ENCODE data around the gene STK32C. TPM values are rescaled to one million over a fixed set of nuclear protein-coding genes. Genes with fewer than 3 reads are reported as not detected.

Gene STK32C
- total and polyA plus RNA-seq, 2 donors = 4.8 to 13.6 TPM

DNA sequence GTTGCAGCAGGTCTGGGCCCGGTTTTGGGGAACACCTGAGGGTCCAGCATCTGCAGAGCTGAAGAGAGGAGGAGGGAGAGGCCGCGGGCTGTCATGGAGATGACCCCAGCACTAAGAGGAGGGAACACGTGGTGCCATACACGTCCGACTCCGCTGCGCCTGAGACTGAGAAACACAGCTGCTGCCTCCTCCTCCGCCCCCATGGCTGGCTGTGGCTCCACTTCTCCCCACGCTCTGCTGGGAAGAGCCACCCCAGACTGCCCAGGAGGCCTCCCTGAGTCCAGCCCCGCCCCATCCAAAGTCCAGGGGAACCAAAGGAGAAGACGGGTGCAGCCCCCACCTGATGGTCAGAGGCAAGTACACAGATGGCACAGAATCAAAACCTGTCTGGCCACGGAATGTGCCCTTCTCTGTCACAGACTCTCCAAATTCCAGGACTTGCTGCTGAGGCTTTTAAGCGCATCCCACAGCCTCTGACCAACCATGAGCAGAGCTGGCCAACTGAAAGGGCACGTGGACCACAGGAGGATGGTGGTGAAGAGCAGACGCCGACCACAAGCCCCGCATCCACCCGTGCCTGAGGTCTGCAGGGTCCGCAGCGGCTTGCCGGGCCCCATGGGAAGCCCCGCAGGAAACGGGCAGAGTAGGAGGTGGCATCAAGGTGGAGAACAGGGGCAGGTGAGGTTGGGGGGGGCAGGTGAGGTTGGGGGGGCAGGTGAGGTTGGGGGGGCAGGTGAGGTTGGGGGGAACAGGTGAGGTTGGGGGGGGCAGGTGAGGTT is 24.0 kb downstream of the STK32C start:
- no peak for DNase-seq (ENCODE audit: extremely low spot score)
- Histone ChIP-seq H3K36me3 (ENCODE audit: insufficient read depth) (no peaks in the 10 kb centered on the region), H3K4me3 (ENCODE audit: low read depth, low read length) (no peak overlapping the region), H3K27ac (ENCODE audit: low read depth) (no peak overlapping the region), H3K4me1 (ENCODE audit: insufficient read depth) (no peaks in the 10 kb centered on the region)
- WGBS = 70% methylated on average over 24 of the region's 24 CpGs

- Histone ChIP-seq H3K27ac (ENCODE audit: low read depth) (no peak overlapping the region), H3K4me3 (ENCODE audit: low read depth, low read length) (no peak overlapping the region), H3K4me1 (ENCODE audit: insufficient read depth) (no peaks in the 10 kb centered on the region), H3K36me3 (ENCODE audit: insufficient read depth) (no peaks in the 10 kb centered on the region)
- WGBS = 45% methylated on average over 36 of the region's 36 CpGs
- DNase-seq (ENCODE audit: extremely low spot score) = no peak
These were observed 24.8 kb downstream of the STK32C start for GRCh38 chr10:132282667-132283603.

DNA sequence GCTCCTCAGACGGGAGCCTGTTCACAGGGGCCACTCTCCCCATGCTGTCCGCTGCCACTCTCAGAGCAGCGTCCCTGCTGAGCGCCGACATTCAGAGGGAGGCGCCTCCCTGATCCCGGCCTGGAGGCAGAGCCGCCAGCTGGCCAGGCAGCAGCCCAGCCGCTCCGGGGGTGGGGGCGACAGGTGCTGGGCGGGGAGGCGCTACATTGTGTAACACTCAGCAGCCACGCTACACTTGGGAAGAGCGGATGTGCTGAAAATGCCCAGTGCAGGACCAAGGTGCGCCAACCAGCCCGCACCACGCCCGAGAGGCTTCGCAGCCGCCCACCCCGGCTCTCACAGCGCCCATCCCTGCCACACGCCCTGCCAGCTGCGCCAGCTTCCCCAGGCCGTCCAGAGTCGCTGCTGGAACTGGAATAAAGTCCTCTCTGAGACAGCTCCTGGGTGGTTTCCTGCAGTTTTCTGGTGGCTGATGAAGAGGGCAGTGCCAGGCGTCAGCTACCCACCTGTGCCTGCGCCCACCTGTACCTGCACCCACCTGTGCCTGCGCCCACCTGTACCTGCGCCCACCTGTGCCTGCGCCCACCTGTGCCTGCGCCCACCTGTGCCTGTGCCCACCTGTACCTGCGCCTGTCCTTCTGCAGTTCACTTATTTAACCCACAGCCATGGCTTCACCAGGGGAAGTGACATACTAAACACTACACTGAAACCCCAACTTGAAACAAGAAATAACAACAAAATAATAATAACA is 25.7 kb downstream of the STK32C start:
- 69% methylated on average over 34 of the region's 34 CpGs for WGBS
- Histone ChIP-seq H3K4me1 (ENCODE audit: insufficient read depth) (no peaks in the 10 kb centered on the region), H3K36me3 (ENCODE audit: insufficient read depth) (no peaks in the 10 kb centered on the region), H3K4me3 (ENCODE audit: low read depth, low read length) (no peak overlapping the region), H3K27ac (ENCODE audit: low read depth) (no peak overlapping the region)
- no peak for DNase-seq (ENCODE audit: extremely low spot score)

DNA sequence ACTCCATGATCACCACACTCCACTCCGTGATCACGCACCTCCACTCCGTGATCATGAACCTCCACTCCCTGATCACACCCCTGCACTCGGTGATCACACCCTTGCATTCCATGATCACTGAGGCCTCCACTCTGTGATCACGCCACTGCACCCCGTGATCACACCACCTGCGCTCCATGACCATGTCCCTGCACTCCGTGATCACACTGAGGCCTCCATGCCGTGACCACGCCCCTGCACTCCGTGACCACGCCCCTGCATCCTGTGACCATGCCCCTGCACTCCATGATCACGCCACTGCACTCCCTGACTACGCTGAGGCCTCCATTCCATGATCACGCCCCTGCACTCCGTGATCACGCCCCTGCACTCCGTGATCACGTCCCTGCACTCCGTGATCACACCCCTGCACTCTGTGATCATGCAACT is 27.1 kb downstream of the STK32C start:
- no peak overlapping the region for H3K27ac ChIP-seq (ENCODE audit: low read depth)
- no peak for DNase-seq (ENCODE audit: extremely low spot score)
- WGBS = 93% methylated on average over 20 of the region's 20 CpGs
- no peaks in the 10 kb centered on the region for H3K36me3 ChIP-seq (ENCODE audit: insufficient read depth)
- H3K4me1 ChIP-seq (ENCODE audit: insufficient read depth) = no peaks in the 10 kb centered on the region
- H3K4me3 ChIP-seq (ENCODE audit: low read depth, low read length) = no peak overlapping the region

GRCh38 chr10:132279873-132280645 is 27.7 kb downstream of the STK32C start:
- H3K4me1 ChIP-seq (ENCODE audit: insufficient read depth) = no peaks in the 10 kb centered on the region
- no peak overlapping the region for H3K27ac ChIP-seq (ENCODE audit: low read depth)
- no peak overlapping the region for H3K4me3 ChIP-seq (ENCODE audit: low read depth, low read length)
- WGBS = 93% methylated on average over 43 of the region's 43 CpGs
- no peak for DNase-seq (ENCODE audit: extremely low spot score)
- no peaks in the 10 kb centered on the region for H3K36me3 ChIP-seq (ENCODE audit: insufficient read depth)

- Histone ChIP-seq H3K36me3 (ENCODE audit: insufficient read depth) (no peaks in the 10 kb centered on the region), H3K27ac (ENCODE audit: low read depth) (no peak overlapping the region), H3K4me1 (ENCODE audit: insufficient read depth) (no peaks in the 10 kb centered on the region), H3K4me3 (ENCODE audit: low read depth, low read length) (no peak overlapping the region)
- DNase-seq (ENCODE audit: extremely low spot score) = no peak
- WGBS = 75% methylated on average over 9 of the region's 9 CpGs
These were observed 30.4 kb downstream of the STK32C start for GRCh38 chr10:132277311-132277741.

- Histone ChIP-seq H3K27ac (ENCODE audit: low read depth) (no peak overlapping the region), H3K4me1 (ENCODE audit: insufficient read depth) (no peaks in the 10 kb centered on the region), H3K4me3 (ENCODE audit: low read depth, low read length) (no peak overlapping the region), H3K36me3 (ENCODE audit: insufficient read depth) (no peaks in the 10 kb centered on the region)
- DNase-seq (ENCODE audit: extremely low spot score) = no peak
- WGBS = 84% methylated on average over 7 of the region's 7 CpGs
These were observed 31.0 kb downstream of the STK32C start for GRCh38 chr10:132276706-132277105.

DNA sequence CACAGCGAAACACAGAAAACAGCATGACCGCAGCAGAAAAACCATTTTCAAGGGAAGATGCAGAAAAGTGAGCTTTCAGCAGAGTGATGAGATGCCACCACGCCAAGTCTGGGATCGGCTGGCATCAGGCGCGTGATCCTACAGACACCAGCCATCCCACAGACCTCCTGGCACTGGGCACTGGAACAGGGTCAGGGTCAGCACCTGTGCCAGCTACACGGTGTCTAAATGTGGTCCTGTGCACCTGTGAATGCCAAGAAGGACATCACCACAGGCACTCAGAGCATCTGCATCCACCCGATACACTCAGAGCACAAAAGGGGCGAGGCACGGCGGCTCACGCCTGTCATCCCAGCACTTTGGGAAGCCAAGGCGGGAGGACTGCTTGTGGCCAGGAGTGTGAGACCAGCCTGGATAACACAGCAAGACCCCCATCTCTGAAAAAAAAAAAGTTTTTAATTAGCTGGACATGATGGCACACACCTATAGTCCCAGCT is 31.5 kb downstream of the STK32C start:
- DNase-seq (ENCODE audit: extremely low spot score) = no peak
- Histone ChIP-seq H3K4me1 (ENCODE audit: insufficient read depth) (no peaks in the 10 kb centered on the region), H3K27ac (ENCODE audit: low read depth) (no peak overlapping the region), H3K4me3 (ENCODE audit: low read depth, low read length) (no peak overlapping the region), H3K36me3 (ENCODE audit: insufficient read depth) (no peaks in the 10 kb centered on the region)
- WGBS = 92% methylated on average over 13 of the region's 13 CpGs

- H3K36me3 ChIP-seq (ENCODE audit: insufficient read depth) = no peaks in the 10 kb centered on the region
- H3K4me3 ChIP-seq (ENCODE audit: low read depth, low read length) = no peak overlapping the region
- H3K4me1 ChIP-seq (ENCODE audit: insufficient read depth) = no peaks in the 10 kb centered on the region
- WGBS = 94% methylated on average over 26 of the region's 26 CpGs
- DNase-seq (ENCODE audit: extremely low spot score) = no peak
- no peak overlapping the region for H3K27ac ChIP-seq (ENCODE audit: low read depth)
These were observed 32.1 kb downstream of the STK32C start for GRCh38 chr10:132275426-132276178.

DNA sequence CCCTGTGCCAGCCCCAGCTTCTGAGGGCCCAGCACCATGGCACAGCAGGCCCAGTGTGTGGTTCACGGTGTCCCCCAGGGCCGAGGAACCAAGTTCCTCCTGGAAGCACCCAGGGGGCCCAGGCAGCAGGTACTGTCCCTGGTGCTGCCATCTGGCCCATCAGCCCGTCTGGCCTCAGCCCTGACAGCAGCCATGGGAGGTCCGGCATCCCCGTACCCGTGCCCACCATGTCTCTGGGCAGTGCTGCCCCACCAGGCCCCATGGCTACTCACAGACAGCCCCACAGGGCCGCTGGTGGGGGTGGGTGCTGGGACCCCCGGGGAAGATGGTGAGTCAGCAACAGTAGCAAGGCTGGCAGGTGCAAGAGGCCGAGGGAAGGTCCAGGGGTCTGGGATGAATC is 32.8 kb downstream of the STK32C start:
- Histone ChIP-seq H3K36me3 (ENCODE audit: insufficient read depth) (no peaks in the 10 kb centered on the region), H3K4me1 (ENCODE audit: insufficient read depth) (no peaks in the 10 kb centered on the region), H3K4me3 (ENCODE audit: low read depth, low read length) (no peak overlapping the region), H3K27ac (ENCODE audit: low read depth) (no peak overlapping the region)
- WGBS = 95% methylated on average over 9 of the region's 9 CpGs
- no peak for DNase-seq (ENCODE audit: extremely low spot score)

DNA sequence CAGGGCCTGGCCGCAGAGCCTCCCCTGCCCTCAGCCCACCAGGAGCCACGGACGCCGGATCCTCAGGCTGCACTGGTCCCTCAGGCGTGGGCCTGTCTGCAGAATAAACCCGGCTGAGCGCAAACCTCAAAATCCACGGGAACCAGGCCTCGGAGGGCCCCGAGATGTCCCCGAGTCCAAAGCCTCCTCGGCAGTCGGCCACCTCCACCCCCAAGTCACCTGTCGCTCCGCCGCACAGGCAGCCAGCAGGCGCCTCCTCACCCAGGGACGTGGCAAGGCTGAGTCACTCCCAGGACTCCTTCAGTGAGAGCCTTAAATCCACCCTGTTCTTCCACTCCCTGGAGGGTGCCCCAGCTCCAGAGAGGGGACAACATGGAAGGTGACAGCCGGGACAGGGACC is 33.2 kb downstream of the STK32C start:
- Histone ChIP-seq H3K27ac (ENCODE audit: low read depth) (no peak overlapping the region), H3K4me1 (ENCODE audit: insufficient read depth) (no peaks in the 10 kb centered on the region), H3K36me3 (ENCODE audit: insufficient read depth) (no peaks in the 10 kb centered on the region), H3K4me3 (ENCODE audit: low read depth, low read length) (no peak overlapping the region)
- WGBS = 96% methylated on average over 19 of the region's 19 CpGs
- DNase-seq (ENCODE audit: extremely low spot score) = no peak

DNA sequence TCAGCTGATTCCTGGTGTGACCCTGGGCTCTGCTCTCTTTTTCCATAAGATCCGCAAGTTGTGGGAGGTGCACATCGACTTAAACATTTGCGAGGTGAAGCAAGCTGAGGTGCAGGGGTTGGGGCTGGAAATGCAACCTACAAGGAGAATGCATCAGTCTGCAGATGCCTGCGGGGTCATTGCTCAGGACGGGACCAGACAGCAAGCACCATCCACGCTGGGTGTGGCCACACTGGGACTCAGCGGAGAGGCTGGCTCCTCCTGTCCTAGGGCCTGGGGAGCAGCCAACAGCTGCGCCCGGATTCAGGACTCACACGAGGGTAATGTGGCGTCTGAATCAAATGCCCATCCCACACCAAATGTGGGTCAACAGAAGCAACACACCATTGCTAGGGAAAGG is 33.8 kb downstream of the STK32C start:
- Histone ChIP-seq H3K36me3 (ENCODE audit: insufficient read depth) (no peaks in the 10 kb centered on the region), H3K4me3 (ENCODE audit: low read depth, low read length) (no peak overlapping the region), H3K27ac (ENCODE audit: low read depth) (no peak overlapping the region), H3K4me1 (ENCODE audit: insufficient read depth) (no peaks in the 10 kb centered on the region)
- WGBS = 91% methylated on average over 11 of the region's 11 CpGs
- no peak for DNase-seq (ENCODE audit: extremely low spot score)

All from urinary bladder (tissue), 4 donors.